IPS-20b (cell line): ENCODE data around the gene WDR83.
"Not testable (repeated sequence)": the region's sequence is repeated elsewhere in the genome, so short reads cannot be mapped to it uniquely, and the experiment has no call there.

Experiments
- H3K27ac ChIP-seq: one replicate; pipeline ENCODE4 v1.5.1; 2013; ENCODE audit warnings: low read length
- H3K27me3 ChIP-seq: 2 replicates; pipeline ENCODE4 v1.6.1; 2013; ENCODE audit warnings: mild to moderate bottlenecking, low read length, inconsistent platforms; ENCODE audit not compliant: insufficient read depth
- H3K36me3 ChIP-seq: 2 replicates; pipeline ENCODE4 v1.6.1; 2013; ENCODE audit warnings: low read depth, mild to moderate bottlenecking, inconsistent platforms, low read length, moderate library complexity; ENCODE audit not compliant: insufficient read depth
- H3K4me1 ChIP-seq: 2 replicates; pipeline ENCODE4 v1.6.1; 2013; ENCODE audit warnings: mild to moderate bottlenecking, control low read depth, inconsistent platforms, low read length, moderate library complexity; ENCODE audit not compliant: insufficient read depth
- H3K4me3 ChIP-seq: 2 replicates; pipeline ENCODE4 v1.5.1; 2013; ENCODE audit warnings: mild to moderate bottlenecking, low read length, inconsistent platforms
- H3K9ac ChIP-seq: 2 replicates; pipeline ENCODE4 v1.6.1; 2013; ENCODE audit warnings: low read depth, mild to moderate bottlenecking, inconsistent platforms, low read length, moderate library complexity
- H3K9me3 ChIP-seq: 2 replicates; pipeline ENCODE4 v1.6.1; 2013; ENCODE audit warnings: mild to moderate bottlenecking, low read depth, low read length, inconsistent platforms; ENCODE audit not compliant: insufficient read depth

WDR83 gene

GRCh38 chr19:12675399-12675798 is 8.8 kb downstream of the WDR83 start:
- Histone ChIP-seq H3K27ac (no peak overlapping the region), H3K9me3 (no peaks in the 10 kb centered on the region), H3K4me1 (0 out of 2 replicates have a peak, but pooled peaks cover 3% of the 10 kb centered on the region), H3K27me3 (no peaks in the 10 kb centered on the region), H3K4me3 (no peak overlapping the region), H3K36me3 (peaks cover 80% of the 10 kb centered on the region), H3K9ac (no peak overlapping the region)

GRCh38 chr19:12675940-12676339 is 9.3 kb downstream of the WDR83 start:
- peaks cover 75% of the 10 kb centered on the region for H3K36me3 ChIP-seq
- H3K9ac ChIP-seq, result no peak overlapping the region
- no peaks in the 10 kb centered on the region for H3K27me3 ChIP-seq
- H3K4me1 ChIP-seq, result no peaks in the 10 kb centered on the region
- no peaks in the 10 kb centered on the region for H3K9me3 ChIP-seq
- H3K27ac ChIP-seq, result no peak overlapping the region
- H3K4me3 ChIP-seq, result no peak overlapping the region

GRCh38 chr19:12676384-12676792 is 9.8 kb downstream of the WDR83 start:
- Histone ChIP-seq H3K9me3 (no peaks in the 10 kb centered on the region), H3K36me3 (peaks cover 74% of the 10 kb centered on the region), H3K4me3 (no peak overlapping the region)

GRCh38 chr19:12676928-12677327 is 10.3 kb downstream of the WDR83 start:
- H3K4me1 ChIP-seq, result no peaks in the 10 kb centered on the region
- peaks cover 74% of the 10 kb centered on the region for H3K36me3 ChIP-seq
- H3K27ac ChIP-seq, result no peak overlapping the region
- H3K27me3 ChIP-seq, result no peaks in the 10 kb centered on the region
- H3K9ac ChIP-seq, result no peak overlapping the region
- H3K9me3 ChIP-seq, result no peaks in the 10 kb centered on the region
- H3K4me3 ChIP-seq, result no peak overlapping the region

More at GRCh38 chr19:12676384-12676792, 9.8 kb downstream of the WDR83 start:
- no peaks in the 10 kb centered on the region for H3K27me3 ChIP-seq
- H3K4me1 ChIP-seq, result no peaks in the 10 kb centered on the region
- no peak overlapping the region for H3K27ac ChIP-seq
- H3K9ac ChIP-seq, result no peak overlapping the region

- not testable (repeated sequence) for H3K4me1 ChIP-seq, H3K9me3 ChIP-seq, H3K27me3 ChIP-seq, H3K4me3 ChIP-seq, H3K9ac ChIP-seq, H3K27ac ChIP-seq
- peaks cover 65% of the 10 kb centered on the region for H3K36me3 ChIP-seq
Measured at GRCh38 chr19:12678039-12678438, 11.4 kb downstream of the WDR83 start.

- Histone ChIP-seq H3K27me3 (no peaks in the 10 kb centered on the region), H3K36me3 (peaks cover 49% of the 10 kb centered on the region), H3K4me1 (no peaks in the 10 kb centered on the region), H3K4me3 (no peak overlapping the region), H3K9ac (no peak overlapping the region), H3K9me3 (no peaks in the 10 kb centered on the region), H3K27ac (no peak overlapping the region)
Measured at GRCh38 chr19:12680034-12680433, 13.4 kb downstream of the WDR83 start.

- Histone ChIP-seq H3K4me3 (peak within 1 kb of the TSS; percentile 99), H3K36me3 (peaks cover 36% of the 10 kb centered on the region), H3K9me3 (no peaks in the 10 kb centered on the region), H3K27ac (peak within 1 kb of the TSS; percentile 100), H3K9ac (peak within 1 kb of the TSS; percentile 100), H3K4me1 (no peaks in the 10 kb centered on the region), H3K27me3 (no peaks in the 10 kb centered on the region)
Measured at GRCh38 chr19:12681074-12681987, 14.7 kb downstream of the WDR83 start, which contains the start of gene DHPS. Gene DHPS (minus strand): TSS chr19:12681880. CDS start chr19:12681766, 114 bp downstream.

GRCh38 chr19:12685831-12686230 is 19.2 kb downstream of the WDR83 start:
- Histone ChIP-seq H3K4me3 (no peak overlapping the region), H3K4me1 (no peaks in the 10 kb centered on the region), H3K9me3 (no peaks in the 10 kb centered on the region), H3K36me3 (no peaks in the 10 kb centered on the region), H3K27me3 (no peaks in the 10 kb centered on the region), H3K9ac (no peak overlapping the region), H3K27ac (no peak overlapping the region)

- Histone ChIP-seq H3K36me3 (no peaks in the 10 kb centered on the region), H3K27me3 (no peaks in the 10 kb centered on the region), H3K4me1 (no peaks in the 10 kb centered on the region), H3K4me3 (no peak within 1 kb of the TSS), H3K9ac (no peak within 1 kb of the TSS), H3K27ac (no peak within 1 kb of the TSS), H3K9me3 (no peaks in the 10 kb centered on the region)
Measured at GRCh38 chr19:12687496-12688196, 21.0 kb downstream of the WDR83 start, which contains the start of gene GNG14. Gene GNG14 (plus strand): TSS chr19:12687998. CDS start chr19:12688049, 51 bp downstream.

- H3K9ac ChIP-seq, result no peak overlapping the region
- H3K27me3 ChIP-seq, result no peaks in the 10 kb centered on the region
- no peaks in the 10 kb centered on the region for H3K9me3 ChIP-seq
- no peak overlapping the region for H3K27ac ChIP-seq
- H3K4me1 ChIP-seq, result no peaks in the 10 kb centered on the region
- no peaks in the 10 kb centered on the region for H3K36me3 ChIP-seq
- H3K4me3 ChIP-seq, result no peak overlapping the region
Measured at GRCh38 chr19:12689012-12689411, 22.4 kb downstream of the WDR83 start.

- H3K4me1 ChIP-seq, result no peaks in the 10 kb centered on the region
- no peaks in the 10 kb centered on the region for H3K27me3 ChIP-seq
- no peaks in the 10 kb centered on the region for H3K36me3 ChIP-seq
- no peak overlapping the region for H3K27ac ChIP-seq
- H3K4me3 ChIP-seq, result no peak overlapping the region
- H3K9me3 ChIP-seq, result no peaks in the 10 kb centered on the region
- no peak overlapping the region for H3K9ac ChIP-seq
Measured at GRCh38 chr19:12689581-12690216, 23.1 kb downstream of the WDR83 start.
